ENCODE results near the gene PMS2. TPM values are rescaled to one million over a fixed set of nuclear protein-coding genes. Genes with fewer than 3 reads are reported as not detected.
A peak's percentile ranks its signal among the peaks of the same experiment; 100 is the strongest.
"Not testable (repeated sequence)": the region's sequence is repeated elsewhere in the genome, so short reads cannot be mapped to it uniquely, and the experiment has no call there.

Gene PMS2
- total RNA-seq, 1 donor from 2014 or later = 9.9 TPM

DNA sequence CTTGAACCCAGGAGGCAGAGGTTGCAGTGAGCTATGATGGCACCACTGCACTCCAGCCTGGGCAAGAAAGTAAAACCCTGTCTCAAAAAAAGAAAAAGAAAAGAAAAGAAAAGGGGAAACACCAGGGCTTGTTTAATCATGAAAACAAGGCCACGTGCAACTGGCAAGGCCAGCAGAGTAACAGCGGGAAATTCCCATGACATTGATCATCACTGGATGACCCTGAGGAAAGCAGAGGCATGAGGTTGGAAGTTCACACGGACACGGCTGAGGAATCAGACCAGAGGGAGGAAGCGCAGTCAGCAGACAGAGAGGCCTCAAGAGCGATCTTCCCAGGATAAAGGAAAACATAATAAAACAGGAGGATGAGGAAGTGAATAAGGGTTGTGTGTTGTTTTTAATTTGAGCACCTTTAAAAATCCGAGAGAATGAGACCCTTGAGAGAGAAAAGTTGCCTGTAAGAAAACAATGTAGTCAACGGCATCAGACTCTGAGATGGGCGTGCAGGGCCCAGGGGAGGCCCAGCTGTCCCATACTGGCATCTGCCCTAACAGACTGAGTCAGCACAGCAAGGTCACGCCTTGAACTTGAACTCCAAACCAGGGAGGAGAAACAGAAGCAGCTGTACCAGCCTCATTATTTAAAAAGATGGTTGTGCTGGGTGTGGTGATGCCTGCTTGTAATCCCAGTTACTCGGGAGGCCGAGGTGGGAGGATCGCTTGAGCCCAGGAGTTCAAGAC lies 76.8 kb downstream of the PMS2 start:
- intact Hi-C loops (cut with DNase I); DNase-seq (ENCODE audit: low spot score): not testable (repeated sequence)
- peak; percentile 94 for ATAC-seq

DNA sequence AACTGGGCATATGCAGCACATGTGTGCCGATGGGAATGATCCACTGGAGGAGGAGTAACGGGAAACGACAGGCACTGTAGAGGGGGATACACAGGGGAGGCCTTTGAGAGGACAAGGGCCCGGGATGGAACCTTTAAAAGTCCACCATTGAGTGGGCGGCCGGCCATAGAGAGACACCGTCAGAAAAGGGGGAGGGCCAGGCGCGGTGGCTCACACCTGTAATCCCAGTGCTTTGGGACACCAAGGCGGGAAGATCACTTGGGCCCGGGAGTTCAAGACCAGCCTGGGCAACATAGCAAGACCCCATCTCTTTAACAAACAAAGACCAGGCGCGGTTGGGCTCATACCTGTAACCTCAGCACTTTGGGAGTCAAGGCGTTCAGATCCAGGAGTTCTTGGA lies 77.6 kb downstream of the PMS2 start:
- ATAC-seq; intact Hi-C loops (cut with DNase I): not testable (repeated sequence)
- DNase-seq (ENCODE audit: low spot score) = peak; percentile 58

DNA sequence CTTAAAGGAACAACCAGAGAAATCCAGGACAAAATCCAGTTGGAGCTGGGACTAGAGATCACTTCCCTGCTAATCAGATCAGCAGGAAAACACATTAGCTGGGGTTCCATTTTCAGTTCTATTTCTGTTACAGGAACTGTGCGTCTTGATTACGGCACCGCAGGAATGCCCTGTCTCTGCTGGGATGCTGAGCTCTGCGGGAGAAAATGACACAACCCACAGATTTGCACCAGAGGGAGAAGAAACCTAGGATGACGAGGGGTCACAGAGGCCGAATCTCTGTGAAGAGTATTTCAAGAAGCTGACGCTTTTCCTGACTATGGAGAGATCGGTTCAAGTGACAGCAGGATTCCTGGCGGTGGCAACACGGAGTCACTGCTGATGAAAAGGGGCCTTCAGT lies 78.6 kb downstream of the PMS2 start:
- ATAC-seq; DNase-seq (ENCODE audit: low spot score); intact Hi-C loops (cut with DNase I): not testable (repeated sequence)

DNA sequence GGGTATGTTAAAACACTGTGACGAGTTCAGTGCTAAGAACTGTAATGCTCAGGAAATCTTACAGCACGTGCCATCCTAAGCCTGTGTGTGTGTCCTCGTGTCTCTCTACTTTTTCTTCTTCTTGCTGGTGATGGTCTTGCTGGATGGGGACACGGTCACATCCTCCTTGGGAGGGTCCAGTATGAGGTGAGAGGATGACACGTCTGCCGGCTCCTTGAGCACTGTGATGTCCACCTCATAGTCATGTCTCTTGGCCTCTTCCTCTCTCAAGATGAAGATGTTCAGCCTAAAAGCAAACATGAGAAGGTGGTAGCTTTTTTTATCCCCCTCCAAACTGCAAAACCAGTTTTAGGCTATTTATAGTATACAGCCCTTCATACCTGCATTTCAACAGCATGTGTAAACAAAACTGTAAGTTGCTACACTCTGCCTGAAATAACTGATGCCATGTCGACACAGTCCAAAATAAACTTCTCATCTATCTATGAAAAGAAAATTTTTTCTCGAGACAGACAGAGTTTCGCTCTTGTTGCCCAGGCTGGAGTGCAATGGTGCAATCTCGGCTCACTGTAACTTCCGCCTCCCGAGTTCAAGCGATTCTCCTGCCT lies 82.5 kb downstream of the PMS2 start:
- ATAC-seq; intact Hi-C loops (cut with DNase I); DNase-seq (ENCODE audit: low spot score): not testable (repeated sequence)

DNA sequence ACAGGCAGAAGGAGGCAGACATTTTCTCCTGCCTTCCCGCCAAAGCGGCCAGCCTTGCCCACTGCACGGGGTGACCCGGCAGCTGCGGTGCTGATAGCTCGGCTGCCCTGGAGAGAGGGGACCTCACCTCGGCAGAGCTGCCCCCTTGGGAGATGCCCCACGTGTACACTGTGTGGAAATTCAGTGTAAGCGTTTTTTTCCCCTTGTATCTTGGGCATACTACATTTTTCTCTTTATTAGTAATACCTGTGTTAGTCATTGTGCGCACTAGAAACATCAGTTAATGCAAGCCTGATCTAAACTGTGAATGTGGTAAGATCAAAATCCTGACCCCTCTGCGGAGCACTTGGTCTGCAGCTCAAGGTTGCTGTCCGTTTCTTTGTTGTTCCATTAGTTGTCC lies 84.2 kb downstream of the PMS2 start:
- ATAC-seq; DNase-seq (ENCODE audit: low spot score); intact Hi-C loops (cut with DNase I): not testable (repeated sequence)

GRCh38 chr7:5924180-5924579 lies 84.7 kb downstream of the PMS2 start:
- intact Hi-C loops (cut with DNase I); ATAC-seq; DNase-seq (ENCODE audit: low spot score): not testable (repeated sequence)

Other genes with a start within 250 kb of the PMS2 start
- 41.7 TPM for gene RNF216, start 227.4 kb downstream of the PMS2 start, total RNA-seq
- gene OCM, start 128.3 kb downstream of the PMS2 start, total RNA-seq = not detected
- gene CCZ1, start 110.3 kb downstream of the PMS2 start, total RNA-seq = 74.7 TPM
- gene RSPH10B, start 38.4 kb downstream of the PMS2 start, total RNA-seq = 0.27 TPM
- gene AIMP2, start 223 bp upstream of the PMS2 start, total RNA-seq = 15.2 TPM
- gene ANKRD61, start 22.3 kb upstream of the PMS2 start, total RNA-seq = 0.27 TPM
- gene EIF2AK1, start 50.1 kb upstream of the PMS2 start, total RNA-seq = 69.1 TPM
- 13.6 TPM for gene USP42, start 95.9 kb upstream of the PMS2 start, total RNA-seq

Data from sciatic nerve (tissue), 2 donors.